ENCODE results near the gene RAB11A. TPM values are rescaled to one million over a fixed set of nuclear protein-coding genes. Genes with fewer than 3 reads are reported as not detected.
A peak's percentile ranks its signal among the peaks of the same experiment; 100 is the strongest.

Gene RAB11A
- total and polyA plus RNA-seq, 2 of the 13 experiments (the other 11 are each of a cell fraction or from before 2014, with no cell fraction given), result 161 to 162 TPM

DNA sequence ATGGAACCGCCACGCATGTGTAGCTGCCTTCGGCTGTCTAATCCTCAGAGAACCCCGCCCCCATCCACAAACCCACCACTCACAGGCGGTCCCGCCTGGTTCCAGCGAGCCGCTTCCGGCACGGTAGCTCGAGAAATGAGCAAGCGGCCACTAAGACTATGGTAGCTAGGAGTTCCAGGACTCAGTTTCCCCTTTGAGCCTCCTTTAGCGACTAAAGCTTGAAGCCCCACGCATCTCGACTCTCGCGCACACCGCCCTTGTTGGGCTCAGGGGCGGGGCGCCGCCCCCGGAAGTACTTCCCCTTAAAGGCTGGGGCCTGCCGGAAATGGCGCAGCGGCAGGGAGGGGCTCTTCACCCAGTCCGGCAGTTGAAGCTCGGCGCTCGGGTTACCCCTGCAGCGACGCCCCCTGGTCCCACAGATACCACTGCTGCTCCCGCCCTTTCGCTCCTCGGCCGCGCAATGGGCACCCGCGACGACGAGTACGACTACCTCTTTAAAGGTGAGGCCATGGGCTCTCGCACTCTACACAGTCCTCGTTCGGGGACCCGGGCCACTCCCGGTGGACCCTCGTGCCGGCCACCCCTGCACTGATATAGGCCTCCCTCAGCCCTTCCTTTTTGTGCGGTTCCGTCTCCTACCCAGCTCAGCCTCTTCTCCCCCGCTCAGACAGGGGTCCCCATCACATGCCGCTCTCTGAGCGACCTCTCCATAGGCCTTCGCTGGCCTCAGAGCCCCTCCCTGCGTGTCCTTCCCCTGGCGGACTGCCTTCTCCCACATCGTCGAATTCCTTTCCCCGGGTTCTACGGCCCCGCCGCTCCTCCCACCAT is at the start of gene RAB11A (continued):
- TF ChIP-seq ZNF784 (CRISPR knock-in tag; IDR thresholded peaks at IDR 0.05; ENCODE audit: borderline replicate concordance) (peak; percentile 79), PHF8 (CRISPR knock-in tag; IDR thresholded peaks at IDR 0.05) (peak; percentile 97), FOXK1 (CRISPR knock-in tag; IDR thresholded peaks at IDR 0.05; ENCODE audit: borderline replicate concordance, low read depth) (peak; percentile 86; the same call in 1 of the 2 replicates), TFE3 (CRISPR knock-in tag; IDR thresholded peaks at IDR 0.05) (0 out of 2 replicates have a peak, but pooled peaks have one; percentile 26), PCBP1 (IDR thresholded peaks at IDR 0.05; ENCODE audit: borderline replicate concordance, low read depth, low read length) (no peak), CBX2 (IDR thresholded peaks at IDR 0.05; ENCODE audit: low read depth, low read length) (no peak), CBX2 (CRISPR knock-in tag; IDR thresholded peaks at IDR 0.05; ENCODE audit: low read depth) (no peak), ZFYVE20 (CRISPR knock-in tag; IDR thresholded peaks at IDR 0.05; ENCODE audit: borderline replicate concordance, low read depth) (0 out of 2 replicates have a peak, but pooled peaks have one; percentile 82), ZNF34 (CRISPR knock-in tag; IDR thresholded peaks at IDR 0.05; ENCODE audit: borderline replicate concordance) (no peak; the same call in 1 of the 2 replicates), ZNF205 (CRISPR knock-in tag; IDR thresholded peaks at IDR 0.05) (peak; percentile 51; the same call in 1 of the 2 replicates), POLR2G (IDR thresholded peaks at IDR 0.05; ENCODE audit: low read depth, low read length) (peak; percentile 99), ZNF33A (CRISPR knock-in tag; IDR thresholded peaks at IDR 0.05; ENCODE audit: borderline replicate concordance) (no peak), THRA (CRISPR knock-in tag; IDR thresholded peaks at IDR 0.05; ENCODE audit: borderline replicate concordance) (no peak), ATM (IDR thresholded peaks at IDR 0.05; ENCODE audit: borderline replicate concordance) (no peak), ATF1 (CRISPR knock-in tag; IDR thresholded peaks at IDR 0.05) (peak; percentile 73), SOX5 (CRISPR knock-in tag; IDR thresholded peaks at IDR 0.05; ENCODE audit: borderline replicate concordance) (peak; percentile 66; the same call in 1 of the 2 replicates), SP4 (CRISPR knock-in tag; IDR thresholded peaks at IDR 0.05) (peak; percentile 93)
- TF ChIP-seq, protein P1, sequence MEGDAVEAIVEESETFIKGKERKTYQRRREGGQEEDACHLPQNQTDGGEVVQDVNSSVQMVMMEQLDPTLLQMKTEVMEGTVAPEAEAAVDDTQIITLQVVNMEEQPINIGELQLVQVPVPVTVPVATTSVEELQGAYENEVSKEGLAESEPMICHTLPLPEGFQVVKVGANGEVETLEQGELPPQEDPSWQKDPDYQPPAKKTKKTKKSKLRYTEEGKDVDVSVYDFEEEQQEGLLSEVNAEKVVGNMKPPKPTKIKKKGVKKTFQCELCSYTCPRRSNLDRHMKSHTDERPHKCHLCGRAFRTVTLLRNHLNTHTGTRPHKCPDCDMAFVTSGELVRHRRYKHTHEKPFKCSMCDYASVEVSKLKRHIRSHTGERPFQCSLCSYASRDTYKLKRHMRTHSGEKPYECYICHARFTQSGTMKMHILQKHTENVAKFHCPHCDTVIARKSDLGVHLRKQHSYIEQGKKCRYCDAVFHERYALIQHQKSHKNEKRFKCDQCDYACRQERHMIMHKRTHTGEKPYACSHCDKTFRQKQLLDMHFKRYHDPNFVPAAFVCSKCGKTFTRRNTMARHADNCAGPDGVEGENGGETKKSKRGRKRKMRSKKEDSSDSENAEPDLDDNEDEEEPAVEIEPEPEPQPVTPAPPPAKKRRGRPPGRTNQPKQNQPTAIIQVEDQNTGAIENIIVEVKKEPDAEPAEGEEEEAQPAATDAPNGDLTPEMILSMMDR (CRISPR knock-in tag; IDR thresholded peaks at IDR 0.05), result peak; percentile 74
- TF ChIP-seq, protein P2, sequence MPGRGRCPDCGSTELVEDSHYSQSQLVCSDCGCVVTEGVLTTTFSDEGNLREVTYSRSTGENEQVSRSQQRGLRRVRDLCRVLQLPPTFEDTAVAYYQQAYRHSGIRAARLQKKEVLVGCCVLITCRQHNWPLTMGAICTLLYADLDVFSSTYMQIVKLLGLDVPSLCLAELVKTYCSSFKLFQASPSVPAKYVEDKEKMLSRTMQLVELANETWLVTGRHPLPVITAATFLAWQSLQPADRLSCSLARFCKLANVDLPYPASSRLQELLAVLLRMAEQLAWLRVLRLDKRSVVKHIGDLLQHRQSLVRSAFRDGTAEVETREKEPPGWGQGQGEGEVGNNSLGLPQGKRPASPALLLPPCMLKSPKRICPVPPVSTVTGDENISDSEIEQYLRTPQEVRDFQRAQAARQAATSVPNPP (CRISPR knock-in tag; IDR thresholded peaks at IDR 0.05), result no peak; the same call in 1 of the 2 replicates

Data from HepG2 (cell line).